NCI-H82 treated with DMSO at 0.1 percent for 48 hours (cell line): ENCODE measurements around the gene MTRF1.

Source experiments
- DNase-seq: peaks from one replicate; lab custom pipeline; 2025; ENCODE audit not compliant: unreplicated experiment; lab: John Stamatoyannopoulos, UW

The MTRF1 gene, protein sequence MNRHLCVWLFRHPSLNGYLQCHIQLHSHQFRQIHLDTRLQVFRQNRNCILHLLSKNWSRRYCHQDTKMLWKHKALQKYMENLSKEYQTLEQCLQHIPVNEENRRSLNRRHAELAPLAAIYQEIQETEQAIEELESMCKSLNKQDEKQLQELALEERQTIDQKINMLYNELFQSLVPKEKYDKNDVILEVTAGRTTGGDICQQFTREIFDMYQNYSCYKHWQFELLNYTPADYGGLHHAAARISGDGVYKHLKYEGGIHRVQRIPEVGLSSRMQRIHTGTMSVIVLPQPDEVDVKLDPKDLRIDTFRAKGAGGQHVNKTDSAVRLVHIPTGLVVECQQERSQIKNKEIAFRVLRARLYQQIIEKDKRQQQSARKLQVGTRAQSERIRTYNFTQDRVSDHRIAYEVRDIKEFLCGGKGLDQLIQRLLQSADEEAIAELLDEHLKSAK

GRCh38 chr13:41263261-41263971 lies at the start of gene MTRF1:
TSS of gene MTRF1 (minus strand) at chr13:41263576. CDS start at chr13:41260907, 2,669 bp downstream.
- peak; percentile 86 for DNase-seq

DNA sequence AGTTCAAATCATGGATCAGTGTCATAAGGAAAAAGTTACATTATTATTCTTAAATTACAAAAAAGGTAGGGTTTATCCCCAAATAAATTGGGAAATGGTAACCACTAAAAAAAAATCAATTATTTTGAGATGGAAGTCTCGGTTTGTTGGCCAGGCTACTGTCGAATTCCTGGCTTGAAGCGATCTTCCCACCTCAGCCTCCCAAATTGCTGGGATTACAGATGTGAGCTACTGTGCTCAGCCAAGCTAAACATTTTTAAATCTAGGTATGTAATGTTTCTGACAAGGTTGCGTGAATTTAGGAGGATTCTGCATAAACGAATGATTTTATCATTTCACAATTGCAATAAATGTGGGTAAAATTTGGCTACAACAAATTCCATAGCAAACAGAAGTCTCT lies 49.7 kb upstream of the MTRF1 start:
- no peak for DNase-seq

DNA sequence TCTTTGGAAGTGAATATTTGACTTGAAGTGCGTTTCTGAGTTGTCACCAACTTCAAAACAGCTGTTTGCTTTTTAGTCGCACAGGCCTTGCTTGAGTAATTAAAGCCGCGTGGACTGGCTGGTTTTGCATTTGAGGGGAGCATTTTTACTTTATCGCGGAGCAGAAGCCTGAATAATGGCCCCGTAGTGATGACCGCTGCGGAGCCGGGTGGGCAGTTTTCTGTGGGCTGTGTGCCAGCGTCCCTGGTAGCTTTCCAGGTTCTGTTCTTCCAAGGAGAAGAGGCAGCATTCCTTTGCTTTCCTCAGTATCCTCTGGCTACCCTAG lies 48.8 kb upstream of the MTRF1 start:
- DNase-seq, result peak; percentile 26

DNA sequence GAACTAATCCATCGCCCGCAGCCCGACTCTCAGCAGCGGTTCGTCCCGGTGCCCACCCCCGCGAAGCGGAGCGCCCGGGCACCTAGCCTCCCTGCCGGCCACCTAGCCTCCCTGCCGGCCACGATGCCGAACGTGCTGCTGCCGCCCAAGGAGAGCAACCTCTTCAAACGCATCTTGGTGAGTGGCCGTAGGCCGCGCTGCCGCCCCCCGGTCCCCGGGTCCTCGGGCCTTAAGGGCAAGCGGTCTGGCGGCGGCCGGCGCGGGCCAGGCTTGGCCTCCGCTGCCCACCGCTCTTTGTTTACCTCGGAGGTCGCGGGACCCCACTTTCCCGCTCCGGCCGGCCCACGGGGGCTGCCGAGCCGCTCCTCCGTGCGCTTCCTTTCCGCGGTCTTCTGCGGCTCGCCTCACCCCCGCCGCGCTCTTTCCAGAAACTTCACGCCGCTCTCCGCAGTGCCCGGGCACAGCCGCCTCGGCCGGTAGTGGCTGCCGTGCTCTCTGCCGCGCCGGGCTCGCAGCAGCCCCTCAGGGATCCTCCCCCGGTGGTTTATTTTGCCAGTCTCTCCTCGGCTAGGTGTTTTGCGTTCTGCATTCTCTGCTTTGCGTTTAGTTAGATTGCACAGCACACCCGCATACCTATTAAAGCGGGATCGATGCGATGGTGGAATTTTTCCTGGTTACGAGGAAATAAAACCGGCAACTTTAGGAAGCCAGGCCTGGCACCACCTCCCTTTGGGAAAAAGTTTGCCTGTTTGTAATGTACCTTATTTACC lies 48.2 kb upstream of the MTRF1 start:
- DNase-seq, result no peak

GRCh38 chr13:41310963-41311405 lies 47.6 kb upstream of the MTRF1 start, which contains the start of gene NAA16:
TSS of gene NAA16 (plus strand) at chr13:41311267. CDS start at chr13:41311529, 262 bp downstream.
- DNase-seq, result peak; percentile 74

GRCh38 chr13:41307884-41308640 lies 44.7 kb upstream of the MTRF1 start:
- no peak for DNase-seq

DNA sequence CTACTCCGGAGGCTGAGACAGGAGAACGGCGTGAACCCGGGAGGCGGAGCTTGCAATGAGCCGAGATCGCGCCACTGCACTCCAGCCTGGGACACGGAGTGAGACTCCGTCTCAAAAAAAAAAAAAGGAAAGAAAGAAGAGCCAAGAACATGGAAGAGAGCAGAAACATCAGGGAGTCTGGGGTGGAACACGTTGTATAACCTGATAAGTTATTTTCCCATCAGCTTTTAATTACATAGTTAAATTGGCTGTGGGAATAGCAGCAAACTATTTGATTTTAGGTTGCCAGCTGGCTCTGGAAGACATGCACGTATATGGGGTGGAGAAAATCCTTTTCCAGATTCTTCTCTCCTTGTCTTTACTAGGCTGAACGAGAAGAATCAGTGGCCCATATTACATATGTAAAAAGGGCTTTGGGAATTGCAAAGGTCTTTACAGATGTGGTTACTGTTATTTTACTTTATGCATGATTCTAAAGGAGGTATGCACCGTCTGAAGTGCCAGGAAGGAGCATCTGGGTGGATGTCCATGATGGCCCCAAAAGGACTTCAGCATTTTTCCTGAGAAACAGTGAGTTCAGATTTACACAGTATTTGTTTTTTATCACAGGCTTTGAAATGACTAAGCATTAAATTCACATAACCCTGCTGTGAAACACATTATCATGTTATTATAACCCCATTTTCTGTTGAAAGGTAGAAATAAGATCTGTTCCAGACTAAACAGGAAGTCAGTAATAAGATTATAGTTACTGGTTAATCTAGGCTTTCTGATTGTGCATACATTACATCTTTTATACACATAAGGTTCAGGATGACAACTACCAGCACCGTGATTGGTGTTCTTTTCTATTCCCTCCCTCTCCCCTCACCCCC lies 43.1 kb upstream of the MTRF1 start:
- no peak for DNase-seq

DNA sequence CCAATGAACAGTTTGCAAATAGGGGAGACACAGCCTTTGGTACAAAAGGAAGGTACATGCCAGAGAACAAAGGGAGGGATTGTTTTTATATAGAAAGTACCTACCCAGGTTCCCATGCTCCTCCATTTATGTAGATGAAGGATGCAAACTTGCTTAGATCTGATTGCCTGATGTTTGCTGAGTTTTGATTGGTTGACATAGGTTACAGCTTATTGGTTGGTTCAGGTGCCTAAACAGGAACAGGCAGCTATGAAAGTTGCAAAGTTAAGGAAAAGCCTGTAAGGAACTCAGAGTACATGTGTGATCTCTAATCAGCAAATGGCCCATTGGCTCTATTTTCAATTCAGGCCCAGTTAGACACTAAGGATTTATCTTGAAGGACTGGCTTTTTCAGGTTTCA lies 41.2 kb upstream of the MTRF1 start:
- no peak for DNase-seq

DNA sequence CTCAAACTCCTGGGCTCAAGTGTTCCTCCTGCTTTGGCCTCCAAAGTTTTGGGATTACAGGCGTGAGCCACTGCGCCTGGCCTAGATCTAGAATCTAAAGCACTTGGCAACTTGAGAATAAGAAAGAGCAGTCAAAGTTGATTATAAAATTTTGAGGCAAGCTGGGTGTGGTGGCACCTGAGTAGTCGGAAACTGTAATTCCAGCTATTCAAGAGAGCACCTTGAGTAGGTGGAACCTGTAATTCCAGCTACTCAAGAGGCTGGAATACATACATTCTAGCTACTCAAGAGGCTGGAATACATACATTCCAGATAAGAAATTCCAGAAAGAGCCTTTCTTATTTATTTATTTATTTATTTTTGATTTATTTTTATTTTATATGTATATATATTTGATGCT lies 39.4 kb upstream of the MTRF1 start:
- no peak for DNase-seq

- DNase-seq, result no peak
Observed at GRCh38 chr13:41299316-41300094, 36.1 kb upstream of the MTRF1 start.

DNA sequence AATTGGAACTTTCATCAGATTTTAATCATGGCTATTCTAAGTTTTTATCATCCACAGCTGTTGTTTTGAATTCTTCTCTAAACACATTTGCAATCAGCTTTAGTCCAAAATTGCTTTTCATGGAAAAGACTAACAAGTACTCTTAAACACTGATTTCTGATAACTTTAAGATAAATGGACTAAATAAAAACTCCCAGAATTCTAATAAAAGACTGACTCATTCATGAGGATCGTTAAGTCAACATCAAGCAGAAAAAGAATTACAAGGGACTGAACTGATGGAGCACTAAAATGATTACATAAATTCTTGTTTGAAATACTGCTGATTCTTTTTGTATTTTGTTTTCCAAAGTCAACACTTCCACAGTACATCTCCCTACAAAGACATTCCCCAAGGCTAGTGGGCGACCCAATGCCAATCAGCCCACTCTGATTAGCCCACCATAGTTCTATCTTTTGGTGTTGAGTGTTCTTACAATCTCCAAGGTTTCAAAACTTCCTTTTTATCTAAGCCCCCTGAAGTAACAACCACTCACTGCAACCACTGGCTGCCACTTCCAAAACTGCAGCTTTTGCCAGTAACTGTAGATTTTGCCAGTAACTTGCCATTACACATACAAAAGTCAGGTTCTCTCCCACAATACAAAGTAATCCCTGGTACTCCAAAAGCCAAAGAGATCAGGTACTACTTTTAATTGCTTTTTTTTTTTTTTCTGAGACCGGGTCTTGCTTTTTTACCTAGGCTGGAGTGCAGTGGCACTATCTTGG lies 33.7 kb upstream of the MTRF1 start:
- DNase-seq, result no peak

DNA sequence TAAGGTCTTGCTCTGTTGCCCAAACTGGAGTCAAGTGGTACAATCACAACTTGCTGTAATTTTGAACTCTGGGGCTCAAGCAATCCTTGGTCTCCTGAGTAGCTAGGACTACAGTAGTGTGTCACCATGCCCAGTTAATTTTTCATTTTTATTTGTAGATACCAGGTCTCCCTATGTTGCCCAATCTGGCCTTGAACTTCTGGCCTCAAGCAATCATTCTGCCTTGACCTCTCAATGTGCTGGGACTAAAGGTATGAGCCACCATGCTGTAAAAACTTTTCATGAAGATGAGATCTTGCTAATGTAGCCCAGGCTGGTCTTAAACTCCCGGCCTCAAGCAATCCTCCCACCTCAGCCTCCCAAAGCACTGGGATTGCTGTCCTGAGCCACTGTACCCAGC lies 32.6 kb upstream of the MTRF1 start:
- DNase-seq, result no peak

GRCh38 chr13:41294914-41295313 lies 31.5 kb upstream of the MTRF1 start:
- no peak for DNase-seq

- no peak for DNase-seq
Observed at GRCh38 chr13:41293272-41293671, 29.9 kb upstream of the MTRF1 start.

GRCh38 chr13:41291246-41291645 lies 27.9 kb upstream of the MTRF1 start:
- no peak for DNase-seq

DNA sequence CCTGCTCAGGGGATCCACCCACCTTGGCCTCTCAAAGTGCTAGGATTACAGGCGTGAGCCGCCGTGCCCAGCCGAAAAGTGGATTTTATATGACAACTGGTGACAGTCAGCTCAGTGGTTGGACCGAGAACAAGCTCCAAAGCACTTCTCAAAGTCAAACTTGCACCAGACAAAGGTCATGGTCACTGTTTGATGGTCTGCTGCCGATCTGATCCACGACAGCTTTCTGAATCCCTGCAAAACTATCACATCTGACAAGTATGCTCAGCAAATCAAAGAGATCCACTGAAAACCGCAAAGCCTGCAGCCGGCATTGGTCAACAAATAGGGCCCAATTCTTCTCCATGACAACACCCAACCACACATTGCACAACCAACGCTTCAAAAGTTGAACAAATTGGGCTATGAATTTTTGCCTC lies 26.1 kb upstream of the MTRF1 start:
- no peak for DNase-seq

- no peak for DNase-seq
Observed at GRCh38 chr13:41286370-41286769, 23.0 kb upstream of the MTRF1 start.

GRCh38 chr13:41284512-41285288 lies 21.3 kb upstream of the MTRF1 start:
- DNase-seq, result no peak
